ENCODE results near the gene ENDOU. TPM values are rescaled to one million over a fixed set of nuclear protein-coding genes. Genes with fewer than 3 reads are reported as not detected.

The ENDOU gene
- total RNA-seq: under 1 TPM in 2 of 4 donors, not detected in 2; 0.28 to 0.64 TPM

- H3K36me3 ChIP-seq: no peaks in the 10 kb centered on the region
- intact Hi-C loops (cut with DNase I; ENCODE audit: low total_unique reads): no loop called here
- no peaks in the 10 kb centered on the region for H3K4me1 ChIP-seq
- TF ChIP-seq CTCF (IDR thresholded peaks at IDR 0.05): no peak
- TF ChIP-seq POLR2A (IDR thresholded peaks at IDR 0.05): no peak
- peak within 1 kb of the TSS in 1 of 2 donors; percentile 33 for H3K27ac ChIP-seq
- DNase-seq: no peak
- H3K27me3 ChIP-seq: no peaks in the 10 kb centered on the region
- no peak within 1 kb of the TSS for H3K4me3 ChIP-seq
- no peaks in the 10 kb centered on the region for H3K9me3 ChIP-seq
Observed at GRCh38 chr12:47725091-47725772, at the start of gene ENDOU. Gene ENDOU, minus strand, starts transcription at chr12:47725490. Its CDS starts 77 bp downstream, at chr12:47725413.

- Histone ChIP-seq H3K4me1 (peaks cover 0 to 5% of the 10 kb centered on the region in 2 donors), H3K27ac (peak overlapping the region; percentile 39 to 71), H3K27me3 (no peaks in the 10 kb centered on the region), H3K36me3 (no peaks in the 10 kb centered on the region), H3K4me3 (no peak overlapping the region), H3K9me3 (no peaks in the 10 kb centered on the region)
- TF ChIP-seq CTCF (IDR thresholded peaks at IDR 0.05) (no peak), POLR2A (IDR thresholded peaks at IDR 0.05) (no peak)
- no peak for DNase-seq
- intact Hi-C loops (cut with DNase I; ENCODE audit: low total_unique reads): loop anchor here (5.0 kb wide), 1 partner anchor 57 kb away; no protein-coding TSS in a partner anchor
Observed at GRCh38 chr12:47774663-47775062, 49.4 kb upstream of the ENDOU start.

GRCh38 chr12:47773858-47774580 lies 48.7 kb upstream of the ENDOU start:
- TF ChIP-seq CTCF (IDR thresholded peaks at IDR 0.05): no peak
- TF ChIP-seq POLR2A (IDR thresholded peaks at IDR 0.05): no peak
- no peak for DNase-seq
- peak overlapping the region; percentile 43 to 99 for H3K4me3 ChIP-seq
- H3K36me3 ChIP-seq: no peaks in the 10 kb centered on the region
- peak overlapping the region; percentile 69 to 87 for H3K27ac ChIP-seq
- no peaks in the 10 kb centered on the region for H3K9me3 ChIP-seq
- H3K4me1 ChIP-seq: peaks cover 0 to 5% of the 10 kb centered on the region in 2 donors
- no peaks in the 10 kb centered on the region for H3K27me3 ChIP-seq
- intact Hi-C loops (cut with DNase I; ENCODE audit: low total_unique reads): no loop called here

- H3K4me1 ChIP-seq: peaks cover 0 to 5% of the 10 kb centered on the region in 2 donors
- no peaks in the 10 kb centered on the region for H3K9me3 ChIP-seq
- H3K4me3 ChIP-seq: peak within 1 kb of the TSS; percentile 43 to 99
- DNase-seq: peak; percentile 58 to 80
- intact Hi-C loops (cut with DNase I; ENCODE audit: low total_unique reads): no loop called here
- peak within 1 kb of the TSS; percentile 69 to 87 for H3K27ac ChIP-seq
- no peaks in the 10 kb centered on the region for H3K27me3 ChIP-seq
- TF ChIP-seq CTCF (IDR thresholded peaks at IDR 0.05) (peak; percentile 22 to 59 (median 56)), POLR2A (IDR thresholded peaks at IDR 0.05) (peak in 1 of 2 donors; percentile 69)
- no peaks in the 10 kb centered on the region for H3K36me3 ChIP-seq
Observed at GRCh38 chr12:47773062-47773857, 48.0 kb upstream of the ENDOU start, which contains the start of gene SLC48A1. Gene SLC48A1, plus strand, starts transcription at chr12:47773238. Its CDS starts 67 bp downstream, at chr12:47773305.
